Psoas muscle (tissue), 8 donors: ENCODE data around the gene TYRP1. TPM values are rescaled to one million over a fixed set of nuclear protein-coding genes. Genes with fewer than 3 reads are reported as not detected.

ENCODE experiments used
- ATAC-seq, 4 donors: fragments of 200-7000 bp; cut with Tn5 transposase; one replicate each; pipeline ENCODE4 v1.9.1; 2020; ENCODE audit warnings: moderate library complexity in 3 of 4, mild to moderate bottlenecking in 2 of 4
- DNase-seq, 2 donors: peaks; one replicate each; pipeline ENCODE4 v3.0.0-alpha.2; 2020
- H3K27ac ChIP-seq: fragments of 200-600 bp; one replicate; pipeline ENCODE4 v1.8.0; 2022
- H3K27me3 ChIP-seq, 3 donors: fragments of 200-600 bp in 1 of 3; one replicate each; pipeline versions ENCODE4 v1.6.1 to v1.8.0; 2013 to 2022; ENCODE audit warnings: low read length in 2 of 3, mild to moderate bottlenecking in 2 of 3, moderate library complexity in 1 of 3; ENCODE audit not compliant: insufficient read depth in 3 of 3
- H3K36me3 ChIP-seq, 2 donors: fragments of 200-600 bp in 1 of 2; one replicate each; pipeline versions ENCODE4 v1.6.1 to v1.8.0; 2013 to 2022; ENCODE audit warnings: low read depth in 1 of 2, mild to moderate bottlenecking in 1 of 2, moderate library complexity in 1 of 2; ENCODE audit not compliant: insufficient read depth in 1 of 2
- H3K4me1 ChIP-seq: fragments of 200-600 bp; one replicate; pipeline ENCODE4 v1.8.0; 2022
- H3K4me3 ChIP-seq: fragments of 200-600 bp; one replicate; pipeline ENCODE4 v1.8.0; 2022; ENCODE audit warnings: mild to moderate bottlenecking
- H3K9me3 ChIP-seq: fragments of 200-600 bp; one replicate; pipeline ENCODE4 v1.8.0; 2022
- WGBS, 3 donors: extraction: QIAGEN DNeasy Blood & Tissue Kit; methylation state at CpG; one replicate each; pipeline versions ENCODE4 v1.1.6 to v1.1.7; 2013; 5-methylcytosine and 5-hydroxymethylcytosine counted together
- intact Hi-C, 2 donors: fragments of 100-400 bp; cut with DNase I; formaldehyde crosslinking; loops; one replicate each; pipeline versions ENCODE4 v1.11.0 to v1.14.2; 2022
- polyA plus RNA-seq, 3 donors: library from polyadenylated mRNA; stranded (reverse); fragments of 200-250 nt; gene quantifications; one replicate each; pipeline ENCODE4 v1.2.3, GENCODE V29; 2013
- total RNA-seq, 4 donors: library from RNA; stranded (reverse); fragmentation: NEBNext Ultra II Directional in 2 of 4; extraction: Animal tissue kit (Norgen Biotek cat#: 25700) in 2 of 4; gene quantifications; one replicate each; pipeline versions ENCODE4 v1.2.1 to v1.2.4, GENCODE V29; 2021 to 2023
- TF ChIP-seq, protein P1 (sequence below): fragments of 200-600 bp; IDR thresholded peaks from one replicate; pipeline ENCODE4 v1.8.0; 2022; ENCODE audit warnings: antibody characterized with exemption
- donor health status: healthy with polysubstance abuse.
- donor health status: DM: no; HTN: no; CAD: no; lungs with moderate emphysema.
- donor health status: Bipolar disorder and iron deficiency.
- donor health status: healthy.
- donor health status: DM: yes; HTN: yes; CAD: no.
- donor health status: DM: no; HTN: no; CAD: no.
- donor health status: DM: no; HTN: no; CAD: no.
- donor health status: DM: yes; HTN: yes; CAD: no.

Gene TYRP1
- total and polyA plus RNA-seq, 7 donors, result 0.31 to 10.7 (median 1.9) TPM

GRCh38 chr9:12726795-12727194 is 33.6 kb downstream of the TYRP1 start:
- Histone ChIP-seq H3K36me3 (no peaks in the 10 kb centered on the region), H3K4me3 (no peak overlapping the region), H3K4me1 (no peaks in the 10 kb centered on the region), H3K9me3 (no peaks in the 10 kb centered on the region), H3K27ac (no peak overlapping the region), H3K27me3 (no peaks in the 10 kb centered on the region)
- TF ChIP-seq, protein P1, sequence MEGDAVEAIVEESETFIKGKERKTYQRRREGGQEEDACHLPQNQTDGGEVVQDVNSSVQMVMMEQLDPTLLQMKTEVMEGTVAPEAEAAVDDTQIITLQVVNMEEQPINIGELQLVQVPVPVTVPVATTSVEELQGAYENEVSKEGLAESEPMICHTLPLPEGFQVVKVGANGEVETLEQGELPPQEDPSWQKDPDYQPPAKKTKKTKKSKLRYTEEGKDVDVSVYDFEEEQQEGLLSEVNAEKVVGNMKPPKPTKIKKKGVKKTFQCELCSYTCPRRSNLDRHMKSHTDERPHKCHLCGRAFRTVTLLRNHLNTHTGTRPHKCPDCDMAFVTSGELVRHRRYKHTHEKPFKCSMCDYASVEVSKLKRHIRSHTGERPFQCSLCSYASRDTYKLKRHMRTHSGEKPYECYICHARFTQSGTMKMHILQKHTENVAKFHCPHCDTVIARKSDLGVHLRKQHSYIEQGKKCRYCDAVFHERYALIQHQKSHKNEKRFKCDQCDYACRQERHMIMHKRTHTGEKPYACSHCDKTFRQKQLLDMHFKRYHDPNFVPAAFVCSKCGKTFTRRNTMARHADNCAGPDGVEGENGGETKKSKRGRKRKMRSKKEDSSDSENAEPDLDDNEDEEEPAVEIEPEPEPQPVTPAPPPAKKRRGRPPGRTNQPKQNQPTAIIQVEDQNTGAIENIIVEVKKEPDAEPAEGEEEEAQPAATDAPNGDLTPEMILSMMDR, result no peak
- intact Hi-C loops, result loop anchor here in 1 of 2 donors (10.0 kb wide), 1 partner anchor 268 kb away; no protein-coding TSS in a partner anchor
- ATAC-seq, result no peak
- DNase-seq, result no peak
- 94 to 97% (median 96%) methylated on average over 2 of the region's 2 CpGs for WGBS, 3 donors

DNA sequence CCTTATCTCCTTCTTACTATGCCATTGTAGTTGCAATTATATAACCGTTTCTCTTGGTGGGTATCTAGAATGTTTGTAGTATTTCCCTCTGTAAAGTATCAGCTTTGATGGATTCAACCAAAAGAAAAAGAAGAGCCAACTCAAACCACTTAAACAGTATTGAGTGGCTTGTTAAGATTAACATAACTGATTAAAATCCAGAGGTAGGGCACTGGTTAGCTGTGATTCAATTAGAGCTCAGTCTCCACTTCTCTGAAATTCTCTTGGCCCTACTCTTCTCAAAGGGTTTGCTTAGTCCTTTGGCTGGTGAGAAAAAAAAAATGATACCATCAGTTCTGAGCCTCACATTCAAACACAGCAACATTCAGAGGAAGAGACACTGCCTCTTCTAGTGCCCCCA is 37.0 kb downstream of the TYRP1 start:
- ATAC-seq, result no peak
- intact Hi-C loops, result no loop called here
- WGBS, 3 donors, result 88 to 95% (median 90%) methylated on average over 1 of the region's 1 CpG
- no peaks in the 10 kb centered on the region for H3K9me3 ChIP-seq
- no peaks in the 10 kb centered on the region for H3K4me1 ChIP-seq
- no peak for DNase-seq
- H3K4me3 ChIP-seq, result no peak overlapping the region
- no peaks in the 10 kb centered on the region for H3K36me3 ChIP-seq
- no peak overlapping the region for H3K27ac ChIP-seq
- TF ChIP-seq, protein P1, result no peak
- no peaks in the 10 kb centered on the region for H3K27me3 ChIP-seq

DNA sequence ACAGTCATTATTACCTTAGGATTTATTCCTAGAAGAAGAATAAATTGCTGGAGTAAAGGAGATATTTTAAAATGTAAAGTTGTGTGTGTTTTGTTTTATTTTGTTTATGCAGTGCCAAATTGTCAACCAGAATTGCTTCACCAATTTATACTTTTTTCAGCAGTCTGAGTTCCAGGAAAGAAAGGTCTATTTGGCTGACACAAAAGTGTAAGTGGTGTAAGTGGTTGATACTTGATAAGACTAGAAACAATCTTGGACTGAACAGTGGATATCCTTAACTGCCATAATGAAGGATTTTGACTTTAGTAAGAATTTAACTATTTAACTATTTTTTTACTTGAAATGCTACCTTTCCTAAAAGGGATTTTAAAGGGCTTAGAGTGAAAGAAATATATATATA is 37.7 kb downstream of the TYRP1 start:
- ATAC-seq, result no peak
- TF ChIP-seq, protein P1, result no peak
- H3K27ac ChIP-seq, result no peak overlapping the region
- no peaks in the 10 kb centered on the region for H3K9me3 ChIP-seq
- H3K4me1 ChIP-seq, result no peaks in the 10 kb centered on the region
- intact Hi-C loops, result no loop called here
- no peaks in the 10 kb centered on the region for H3K36me3 ChIP-seq
- H3K4me3 ChIP-seq, result no peak overlapping the region
- no peak for DNase-seq
- H3K27me3 ChIP-seq, result no peaks in the 10 kb centered on the region

DNA sequence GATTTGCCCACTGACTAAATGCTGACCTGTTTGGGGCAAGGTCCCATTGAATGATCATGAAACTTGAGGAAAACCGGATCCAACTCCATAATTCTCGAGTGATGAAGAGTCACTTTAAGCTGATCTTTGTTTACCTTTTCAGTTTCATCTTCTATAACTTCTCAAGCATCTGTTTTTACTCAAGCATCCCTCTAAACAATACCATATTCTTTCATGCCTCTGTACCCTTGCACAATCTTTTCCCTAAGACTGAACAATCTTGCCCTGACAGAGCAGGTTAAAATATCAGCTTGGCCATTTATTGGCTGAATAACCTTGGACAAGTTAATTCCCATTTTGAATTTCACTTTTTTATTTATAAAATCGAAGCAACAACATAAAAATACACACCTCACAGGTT is 39.8 kb downstream of the TYRP1 start:
- ATAC-seq (no peak), DNase-seq (no peak)
- H3K4me3 ChIP-seq, result no peak overlapping the region
- 72 to 82% (median 80%) methylated on average over 3 of the region's 3 CpGs for WGBS, 3 donors
- no peaks in the 10 kb centered on the region for H3K36me3 ChIP-seq
- H3K4me1 ChIP-seq, result no peaks in the 10 kb centered on the region
- intact Hi-C loops, result no loop called here
- H3K9me3 ChIP-seq, result no peaks in the 10 kb centered on the region
- no peak overlapping the region for H3K27ac ChIP-seq
- TF ChIP-seq, protein P1, result no peak
- H3K27me3 ChIP-seq, result no peaks in the 10 kb centered on the region

GRCh38 chr9:12735665-12736064 is 42.5 kb downstream of the TYRP1 start:
- H3K27ac ChIP-seq, result no peak overlapping the region
- H3K27me3 ChIP-seq, result no peaks in the 10 kb centered on the region
- H3K4me1 ChIP-seq, result no peaks in the 10 kb centered on the region
- H3K36me3 ChIP-seq, result no peaks in the 10 kb centered on the region
- TF ChIP-seq, protein P1, result no peak
- ATAC-seq (no peak), DNase-seq (no peak)
- H3K4me3 ChIP-seq, result no peak overlapping the region
- WGBS, 3 donors, result 47 to 60% (median 54%) methylated on average over 3 of the region's 3 CpGs
- intact Hi-C loops, result no loop called here
- H3K9me3 ChIP-seq, result no peaks in the 10 kb centered on the region
